ENCODE measurements around the gene ADAM33. TPM values are rescaled to one million over a fixed set of nuclear protein-coding genes. Genes with fewer than 3 reads are reported as not detected.
A peak's percentile ranks its signal among the peaks of the same experiment; 100 is the strongest.

The ADAM33 gene
- total and polyA plus RNA-seq, 2 of the 8 experiments (the other 6 are each of a cell fraction or from before 2014, with no cell fraction given), result 4.2 to 6.0 TPM

GRCh38 chr20:3716195-3716834 lies 34.5 kb upstream of the ADAM33 start (continued):
- no peak for TF ChIP-seq CHD7 (IDR thresholded peaks at IDR 0.05; ENCODE audit: insufficient replicate concordance, low read length)
- no peak for TF ChIP-seq CHD1 (IDR thresholded peaks at IDR 0.05; ENCODE audit: low read depth, low read length)
- peak; percentile 33; the same call in 1 of the 2 replicates for TF ChIP-seq GABPA (IDR thresholded peaks at IDR 0.05; ENCODE audit: borderline replicate concordance, insufficient read depth, low read length)
- TF ChIP-seq TEAD4 (IDR thresholded peaks at IDR 0.05; ENCODE audit: low read depth, low read length), result 0 out of 2 replicates have a peak, but pooled peaks have one; percentile 20
- TF ChIP-seq CTCF (IDR thresholded peaks at IDR 0.05; ENCODE audit: control extremely low read depth in 1 of 3, insufficient read depth in 1 of 3, low read depth in 1 of 3, low read length in 3 of 3), result peak; percentile 91 to 96 (median 96)

All from H1 (cell line).